SK-N-MC (cell line): ENCODE results near the gene MIPOL1.

ENCODE experiments used
- EZH2 ChIP-seq: fragments of 200-600 bp; sonication (generic); IDR thresholded peaks from one replicate; pipeline ENCODE4 v1.6.1; 2017; ENCODE audit warnings: antibody characterized with exemption
- POLR2AphosphoS5 ChIP-seq: IDR thresholded peaks from 2 replicates; pipeline ENCODE4 v1.6.1; 2012; ENCODE audit warnings: mild to moderate bottlenecking, low read depth, low read length, borderline replicate concordance

DNA sequence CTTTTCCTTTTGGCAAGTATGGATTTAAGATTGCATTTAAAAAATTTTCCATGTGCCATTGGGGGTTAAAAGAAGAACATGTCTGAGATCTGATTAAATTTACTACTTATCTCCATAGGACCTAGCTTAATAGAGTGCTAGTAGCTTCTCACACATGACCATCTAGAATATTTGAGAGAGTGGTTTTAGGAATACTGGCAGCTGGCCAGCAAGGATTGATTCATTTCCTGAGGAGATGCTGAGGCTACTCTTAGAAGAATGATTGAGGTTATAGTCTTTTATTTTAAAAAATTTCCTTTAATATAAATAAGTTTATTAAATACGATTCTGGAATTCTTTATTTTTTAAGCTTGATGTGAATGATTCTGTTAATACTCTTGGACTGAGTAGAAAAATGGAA, 56.2 kb downstream of the MIPOL1 start:
- TF ChIP-seq EZH2 (no peak), POLR2AphosphoS5 (no peak)
